Upper lobe of left lung (tissue), 6 donors: ENCODE results near the gene PEPD. TPM values are rescaled to one million over a fixed set of nuclear protein-coding genes. Genes with fewer than 3 reads are reported as not detected.

Experiments used
- ATAC-seq, 2 donors: fragments of 200-7000 bp; cut with Tn5 transposase; one replicate each; pipeline ENCODE4 v1.9.1; 2022; ENCODE audit warnings: mild to moderate bottlenecking in 2 of 2, moderate library complexity in 2 of 2; ENCODE audit not compliant: low FRiP score in 2 of 2
- DNase-seq, 2 donors: peaks; one replicate each; pipeline ENCODE4 v3.0.0-alpha.2; 2019 to 2020
- H3K27ac ChIP-seq, 4 donors: fragments of 200-600 bp; sonication (generic); one replicate each; pipeline ENCODE4 v1.5.1; 2016 to 2019
- H3K27me3 ChIP-seq, 4 donors: fragments of 200-600 bp; sonication (generic); one replicate each; pipeline ENCODE4 v1.5.1; 2017 to 2019
- H3K36me3 ChIP-seq, 4 donors: fragments of 200-600 bp; sonication (generic); one replicate each; pipeline ENCODE4 v1.5.1; 2016 to 2019
- H3K4me1 ChIP-seq, 4 donors: fragments of 200-600 bp; sonication (generic); one replicate each; pipeline ENCODE4 v1.5.1; 2018 to 2019
- H3K4me3 ChIP-seq, 4 donors: fragments of 200-600 bp; sonication (generic); one replicate each; pipeline ENCODE4 v1.5.1; 2017 to 2019; ENCODE audit warnings: mild to moderate bottlenecking in 2 of 4, moderate library complexity in 1 of 4
- H3K9me3 ChIP-seq, 4 donors: fragments of 200-600 bp; sonication (generic); one replicate each; pipeline ENCODE4 v1.5.1; 2018 to 2019
- CTCF ChIP-seq, 6 experiments: fragments of 450-650 bp in 4 of 6; fragments of 200-600 bp in 2 of 6; sonication (generic) in 2 of 6; IDR thresholded peaks; one replicate each; pipeline ENCODE4 v1.5.1; 2016 to 2019; ENCODE audit warnings: antibody characterized with exemption in 6 of 6
- EP300 ChIP-seq, 4 donors: sonication (generic); formaldehyde crosslinking; IDR thresholded peaks; one replicate each; pipeline ENCODE4 v1.5.1; 2017; ENCODE audit warnings: antibody characterized with exemption in 4 of 4, control low read depth in 2 of 4
- POLR2A ChIP-seq, 4 donors: fragments of 450-650 bp; IDR thresholded peaks; one replicate each; pipeline ENCODE4 v1.5.1; 2016 to 2017; ENCODE audit warnings: antibody characterized with exemption in 4 of 4, mild to moderate bottlenecking in 2 of 4
- POLR2AphosphoS5 ChIP-seq, 2 donors: sonication (generic); formaldehyde crosslinking; IDR thresholded peaks; one replicate each; pipeline ENCODE4 v1.5.1; 2017; ENCODE audit warnings: antibody characterized with exemption in 2 of 2
- WGBS, 2 donors: methylation state at CpG; one replicate each; pipeline ENCODE4 v1.1.5; 2017 to 2018; 5-methylcytosine and 5-hydroxymethylcytosine counted together
- total RNA-seq, 6 donors: library from RNA; depleted of rRNA in 4 of 6; stranded (reverse); fragments of >200 nt in 4 of 6; gene quantifications; one replicate each; pipeline versions ENCODE4 v1.1.0 to v1.2.1, GENCODE V29; 2016 to 2021
- donor health status: DM: no; HTN: no; CAD: no; lungs with moderate emphysema.
- donor health status: DM: no; HTN: yes; CAD: no; lungs with severe emphysema.

Gene PEPD
- total RNA-seq, 6 donors from 2014 or later: 30.4 to 106 (median 80.6) TPM

GRCh38 chr19:33393286-33394005, 128.1 kb downstream of the PEPD start:
- WGBS, 2 donors: 85 to 89% methylated on average over 6 to 17 of the region's 21 CpGs
- ATAC-seq (no peak), DNase-seq (peak in 1 of 2 donors; percentile 71)
- Histone ChIP-seq H3K27me3 (no peaks in the 10 kb centered on the region), H3K4me3 (no peak overlapping the region), H3K9me3 (no peaks in the 10 kb centered on the region), H3K36me3 (peaks cover 0 to 1% (median 0%) of the 10 kb centered on the region in 4 donors), H3K4me1 (peaks cover 47 to 79% (median 74%) of the 10 kb centered on the region in 4 donors), H3K27ac (peak overlapping the region in 1 of 4 donors; percentile 4)
- TF ChIP-seq EP300 (IDR thresholded peaks at IDR 0.05) (no peak), POLR2A (IDR thresholded peaks at IDR 0.05) (no peak), POLR2AphosphoS5 (IDR thresholded peaks at IDR 0.05) (no peak), CTCF (IDR thresholded peaks at IDR 0.05) (no peak)

- peaks cover 0 to 7% (median 3%) of the 10 kb centered on the region in 4 donors for H3K36me3 ChIP-seq
- ATAC-seq (no peak), DNase-seq (peak in 1 of 2 donors; percentile 80)
- H3K27me3 ChIP-seq: no peaks in the 10 kb centered on the region
- no peaks in the 10 kb centered on the region for H3K9me3 ChIP-seq
- H3K4me1 ChIP-seq: peaks cover 52 to 87% (median 78%) of the 10 kb centered on the region in 4 donors
- H3K27ac ChIP-seq: no peak overlapping the region
- TF ChIP-seq POLR2A (IDR thresholded peaks at IDR 0.05): no peak
- no peak overlapping the region for H3K4me3 ChIP-seq
- WGBS, 2 donors: 64 to 84% methylated on average over 5 to 32 of the region's 39 CpGs
Measured at GRCh38 chr19:33392341-33393285, 129.0 kb downstream of the PEPD start.

- peak in 1 of 2 donors; percentile 36 for DNase-seq
Measured at GRCh38 chr19:33391631-33392249, 129.9 kb downstream of the PEPD start.

GRCh38 chr19:33390908-33391630, 130.5 kb downstream of the PEPD start:
- TF ChIP-seq CTCF (IDR thresholded peaks at IDR 0.05) (no peak), EP300 (IDR thresholded peaks at IDR 0.05) (no peak), POLR2AphosphoS5 (IDR thresholded peaks at IDR 0.05) (no peak), POLR2A (IDR thresholded peaks at IDR 0.05) (no peak)
- DNase-seq: peak in 1 of 2 donors; percentile 75
- Histone ChIP-seq H3K9me3 (no peaks in the 10 kb centered on the region), H3K4me1 (peaks cover 50 to 83% (median 76%) of the 10 kb centered on the region in 4 donors), H3K36me3 (peaks cover 0 to 21% (median 14%) of the 10 kb centered on the region in 4 donors), H3K27ac (peak overlapping the region in 3 of 4 donors; percentile 22 to 68 (median 64)), H3K27me3 (no peaks in the 10 kb centered on the region), H3K4me3 (no peak overlapping the region)
- WGBS, 2 donors: 85% methylated on average over 20 of the region's 24 CpGs; no CpG with 5 or more reads in 1 of the 2 donors
- no peak for ATAC-seq

More at GRCh38 chr19:33391631-33392249, 129.9 kb downstream of the PEPD start:
- Histone ChIP-seq H3K36me3 (peaks cover 0 to 14% (median 9%) of the 10 kb centered on the region in 4 donors), H3K27me3 (no peaks in the 10 kb centered on the region), H3K9me3 (no peaks in the 10 kb centered on the region), H3K27ac (no peak overlapping the region), H3K4me1 (peaks cover 52 to 87% (median 78%) of the 10 kb centered on the region in 4 donors), H3K4me3 (no peak overlapping the region)
- ATAC-seq: no peak
- 94 to 100% methylated on average over 2 to 11 of the region's 12 CpGs for WGBS, 2 donors
- TF ChIP-seq POLR2A (IDR thresholded peaks at IDR 0.05) (no peak), EP300 (IDR thresholded peaks at IDR 0.05) (no peak), POLR2AphosphoS5 (IDR thresholded peaks at IDR 0.05) (no peak), CTCF (IDR thresholded peaks at IDR 0.05) (no peak)
